CD4-positive, alpha-beta T cell (primary cell): ENCODE data around the gene ASB3. TPM values are rescaled to one million over a fixed set of nuclear protein-coding genes. Genes with fewer than 3 reads are reported as not detected.
"Not testable (repeated sequence)": the region's sequence is repeated elsewhere in the genome, so short reads cannot be mapped to it uniquely, and the experiment has no call there.

ENCODE experiments used
- ATAC-seq: fragments of 200-7000 bp; cut with Tn5 transposase; one replicate; pipeline ENCODE4 v1.10.0; 2022; ENCODE audit warnings: mild to moderate bottlenecking; ENCODE audit not compliant: poor library complexity
- CTCF ChIA-PET: fragments of 350-600 bp; sonication (Branson Sonifier 250); formaldehyde crosslinking; loops from one replicate; lab custom pipeline; 2021; ENCODE audit warnings: antibody characterized with exemption, inconsistent platforms; lab: Charles Lee
- POLR2A ChIA-PET: fragments of 350-600 bp; sonication (Branson Sonifier 250); formaldehyde crosslinking; loops from one replicate; lab custom pipeline; 2021; ENCODE audit warnings: antibody characterized with exemption, inconsistent platforms; lab: Charles Lee
- DNase-seq, 14 experiments: peaks; one replicate each; pipeline ENCODE4 v3.0.0-alpha.2; 2013 to 2020; ENCODE audit warnings: mixed read lengths in 2 of 14
- H3K27ac ChIP-seq, 2 donors: one replicate each; pipeline versions ENCODE4 v1.5.1 to v1.7.0; 2013; ENCODE audit warnings: low read length in 2 of 2, low read depth in 1 of 2, mild to moderate bottlenecking in 1 of 2
- H3K27me3 ChIP-seq, 2 experiments: 1 replicate in 1 of 2; 2 replicates in 1 of 2; pipeline versions ENCODE4 v1.6.1 to v1.7.0; 2013; ENCODE audit warnings: low read length in 2 of 2, control low read depth in 1 of 2, mild to moderate bottlenecking in 1 of 2, moderate library complexity in 1 of 2; ENCODE audit not compliant: insufficient read depth in 2 of 2, control insufficient read depth in 1 of 2
- H3K36me3 ChIP-seq: one replicate; pipeline ENCODE4 v1.6.1; 2013; ENCODE audit warnings: low read length, control low read depth; ENCODE audit not compliant: insufficient read depth
- H3K4me1 ChIP-seq: one replicate; pipeline ENCODE4 v1.6.1; 2013; ENCODE audit warnings: low read length, control low read depth; ENCODE audit not compliant: insufficient read depth
- H3K4me3 ChIP-seq: one replicate; pipeline ENCODE4 v1.5.1; 2013; ENCODE audit warnings: mild to moderate bottlenecking, low read length, moderate library complexity
- H3K9me3 ChIP-seq, 2 experiments: 1 replicate in 1 of 2; 2 replicates in 1 of 2; pipeline versions ENCODE4 v1.6.1 to v1.7.0; 2013; ENCODE audit warnings: low read length in 2 of 2, mild to moderate bottlenecking in 2 of 2, control low read depth in 1 of 2, moderate library complexity in 1 of 2; ENCODE audit not compliant: control insufficient read depth in 1 of 2, insufficient read depth in 1 of 2
- H3K27ac Mint-ChIP-seq: one replicate; pipeline ENCODE4 v1.8.0; 2020; ENCODE audit warnings: mixed read lengths
- H3K27me3 Mint-ChIP-seq: one replicate; pipeline ENCODE4 v1.8.0; 2021; ENCODE audit warnings: mixed read lengths
- H3K36me3 Mint-ChIP-seq: one replicate; pipeline ENCODE4 v1.8.0; 2021; ENCODE audit warnings: low read depth, mixed read lengths
- H3K4me1 Mint-ChIP-seq: one replicate; pipeline ENCODE4 v1.8.0; 2021; ENCODE audit warnings: low read depth, mixed read lengths
- H3K4me3 Mint-ChIP-seq: one replicate; pipeline ENCODE4 v1.8.0; 2020; ENCODE audit warnings: mild to moderate bottlenecking, mixed read lengths
- H3K9me3 Mint-ChIP-seq: one replicate; pipeline ENCODE4 v1.8.0; 2020; ENCODE audit warnings: mixed read lengths
- CTCF ChIP-seq: fragments of 200-600 bp; IDR thresholded peaks from one replicate; pipeline ENCODE4 v1.8.0; 2022; ENCODE audit warnings: antibody characterized with exemption, mild to moderate bottlenecking
- intact Hi-C, 2 experiments: fragments of 100-400 bp; cut with DNase I in 1 of 2; cut with micrococcal nuclease in 1 of 2; formaldehyde crosslinking; loops; one replicate each; pipeline versions ENCODE4 v1.15.1 to v1.9.0; 2023 to 2025; cut with DNase I, micrococcal nuclease
- total RNA-seq, 174 experiments: library from RNA in 2 of 174; stranded (reverse) in 2 of 174; gene quantifications; one replicate each; pipeline ENCODE4 v1.2.3 and lab custom pipeline; 2021 to 2026

ASB3 gene
- total RNA-seq, 2 experiments from 2014 or later, result 31.0 to 34.3 TPM

DNA sequence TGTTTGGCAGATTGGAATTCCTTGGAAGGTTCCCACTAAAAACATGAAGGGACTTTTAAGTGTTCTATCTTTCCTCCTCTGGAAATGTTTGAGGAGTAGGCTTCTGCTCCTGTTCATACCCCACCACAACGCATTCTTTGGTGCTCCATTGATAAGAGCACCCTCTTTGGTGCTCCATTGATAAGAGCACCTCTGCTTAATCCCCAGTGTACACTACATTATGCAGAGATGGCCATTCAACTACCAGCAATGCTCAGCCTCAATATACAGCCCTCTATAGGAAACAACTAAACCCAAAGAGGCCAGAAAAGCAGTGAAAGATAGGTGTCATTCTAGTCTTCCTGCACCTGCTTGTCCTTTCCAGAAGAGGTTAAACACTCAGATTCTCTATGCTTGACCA lies 21.0 kb downstream of the ASB3 start:
- Mint-ChIP-seq H3K27ac (no peak overlapping the region), H3K9me3 (no peaks in the 10 kb centered on the region), H3K27me3 (no peaks in the 10 kb centered on the region), H3K4me1 (peaks cover 34% of the 10 kb centered on the region), H3K4me3 (peak overlapping the region; percentile 81), H3K36me3 (peaks cover 57% of the 10 kb centered on the region)
- TF ChIP-seq CTCF, result no peak
- CTCF ChIA-PET, result no interaction called here
- Histone ChIP-seq H3K36me3 (peaks cover 18% of the 10 kb centered on the region), H3K4me1 (peaks cover 13% of the 10 kb centered on the region), H3K4me3 (no peak overlapping the region), H3K27me3 (no peaks in the 10 kb centered on the region), H3K27ac (no peak overlapping the region), H3K9me3 (no peaks in the 10 kb centered on the region)
- intact Hi-C loops, result loop anchor here in 1 of 2 experiments (10.0 kb wide), 2 partner anchors 349 to 1649 kb away; partner anchors contain the start of genes ACYP2 and CCDC88A
- DNase-seq, result no peak
- POLR2A ChIA-PET, result no interaction called here
- ATAC-seq, result no peak

DNA sequence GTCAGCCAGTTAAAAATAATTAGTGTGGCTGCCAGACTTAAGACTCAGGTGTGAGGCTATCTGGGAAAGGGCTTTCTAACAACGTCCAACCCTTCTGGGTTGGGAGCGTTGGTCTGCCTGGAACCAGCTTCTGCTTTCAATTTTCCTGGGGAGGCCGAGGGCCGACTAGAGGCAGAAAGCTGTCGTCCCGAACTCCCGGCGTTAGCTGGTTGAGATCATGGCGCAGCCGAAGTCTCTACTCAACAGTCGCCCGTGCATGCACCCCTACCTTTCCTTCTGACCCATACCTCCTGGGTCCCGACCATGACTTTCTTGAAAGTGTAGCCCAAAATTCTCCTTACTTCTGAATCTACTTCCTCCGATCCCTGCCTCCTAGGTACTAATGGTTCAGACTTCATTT lies 29.5 kb downstream of the ASB3 start:
- H3K4me3 ChIP-seq, H3K27me3 Mint-ChIP-seq, H3K4me1 ChIP-seq, H3K4me3 Mint-ChIP-seq, intact Hi-C loops, DNase-seq, H3K27ac ChIP-seq, POLR2A ChIA-PET, H3K4me1 Mint-ChIP-seq, CTCF ChIA-PET, H3K27me3 ChIP-seq, H3K9me3 ChIP-seq, H3K9me3 Mint-ChIP-seq, H3K27ac Mint-ChIP-seq, ATAC-seq: not testable (repeated sequence)
- H3K36me3 ChIP-seq, result peaks cover 16% of the 10 kb centered on the region
- peaks cover 58% of the 10 kb centered on the region for H3K36me3 Mint-ChIP-seq

GRCh38 chr2:53756644-53757043 lies 30.1 kb downstream of the ASB3 start:
- CTCF ChIA-PET, result no interaction called here
- no peak for ATAC-seq

More at GRCh38 chr2:53756644-53757043, 30.1 kb downstream of the ASB3 start:
- no peak for DNase-seq
- Mint-ChIP-seq H3K27me3 (no peaks in the 10 kb centered on the region), H3K4me1 (no peaks in the 10 kb centered on the region), H3K9me3 (no peaks in the 10 kb centered on the region), H3K27ac (no peak overlapping the region), H3K4me3 (no peak overlapping the region), H3K36me3 (peaks cover 53% of the 10 kb centered on the region)
- no peak overlapping the region for H3K27ac ChIP-seq
- no peaks in the 10 kb centered on the region for H3K9me3 ChIP-seq
- H3K27me3 ChIP-seq, result no peaks in the 10 kb centered on the region
- TF ChIP-seq CTCF, result no peak
- no peaks in the 10 kb centered on the region for H3K4me1 ChIP-seq
- intact Hi-C loops, result no loop called here
- H3K36me3 ChIP-seq, result peaks cover 11% of the 10 kb centered on the region
- POLR2A ChIA-PET, result interaction anchor here (0.6 to 0.9 kb wide), 2 partner anchors 20 to 28 kb away, joined by 3 to 4 read pairs; no protein-coding TSS in a partner anchor
- no peak overlapping the region for H3K4me3 ChIP-seq
